ENCODE results near the gene ZFPM1. TPM values are rescaled to one million over a fixed set of nuclear protein-coding genes. Genes with fewer than 3 reads are reported as not detected.

ZFPM1 gene
- total RNA-seq, 1 donor from 2014 or later, result 5.5 TPM

DNA sequence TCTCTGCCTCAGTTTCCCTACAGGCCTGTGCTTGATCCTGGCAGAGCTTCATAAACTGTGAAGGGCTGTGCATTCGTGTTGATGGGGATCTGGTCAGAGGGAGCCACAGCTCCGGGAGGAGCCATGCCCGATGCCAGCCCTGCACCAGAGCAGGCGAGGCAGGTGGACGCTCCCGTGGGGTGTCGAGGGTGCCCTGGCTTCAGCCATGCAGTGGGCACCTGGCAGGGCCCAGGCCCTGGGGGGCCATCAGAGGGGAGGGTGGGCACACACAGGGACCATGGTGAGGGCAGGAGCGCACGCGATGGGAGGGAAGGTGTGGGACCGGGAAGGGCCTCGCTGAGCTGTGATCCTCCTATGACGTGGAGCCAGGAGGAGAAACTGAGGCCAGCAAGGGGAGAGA, 22.0 kb downstream of the ZFPM1 start:
- TF ChIP-seq CTCF (IDR thresholded peaks at IDR 0.05), result no peak
- Histone ChIP-seq H3K9me3 (no peaks in the 10 kb centered on the region), H3K27me3 (no peaks in the 10 kb centered on the region), H3K27ac (no peak overlapping the region), H3K4me1 (peaks cover 0 to 4% of the 10 kb centered on the region in 2 donors), H3K4me3 (no peak overlapping the region), H3K36me3 (no peaks in the 10 kb centered on the region)
- no peak for DNase-seq (ENCODE audit: low spot score in 2 of 2)
- intact Hi-C loops (cut with DNase I), result no loop called here

DNA sequence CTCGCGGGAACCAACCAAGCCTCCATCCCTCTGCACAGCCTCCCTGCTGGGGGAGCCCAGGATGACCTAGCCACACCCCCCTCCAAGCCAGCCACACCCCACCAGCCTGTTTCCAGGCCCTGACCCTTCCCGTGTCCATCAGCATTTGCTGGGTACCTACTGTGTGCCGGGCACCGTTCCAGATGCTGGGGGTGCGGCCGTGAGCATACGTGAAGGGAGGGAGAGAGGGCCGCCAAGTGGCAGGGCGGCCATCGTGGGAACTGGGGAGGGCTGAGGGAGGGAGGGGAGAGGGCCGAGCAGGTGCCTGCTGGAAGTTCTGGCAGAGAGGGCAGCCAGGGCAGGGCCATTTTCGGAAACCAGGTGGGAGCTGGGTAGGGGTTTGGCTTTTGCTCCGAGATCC, 23.1 kb downstream of the ZFPM1 start:
- intact Hi-C loops (cut with DNase I), result no loop called here
- TF ChIP-seq CTCF (IDR thresholded peaks at IDR 0.05), result no peak
- no peak overlapping the region for H3K4me3 ChIP-seq

DNA sequence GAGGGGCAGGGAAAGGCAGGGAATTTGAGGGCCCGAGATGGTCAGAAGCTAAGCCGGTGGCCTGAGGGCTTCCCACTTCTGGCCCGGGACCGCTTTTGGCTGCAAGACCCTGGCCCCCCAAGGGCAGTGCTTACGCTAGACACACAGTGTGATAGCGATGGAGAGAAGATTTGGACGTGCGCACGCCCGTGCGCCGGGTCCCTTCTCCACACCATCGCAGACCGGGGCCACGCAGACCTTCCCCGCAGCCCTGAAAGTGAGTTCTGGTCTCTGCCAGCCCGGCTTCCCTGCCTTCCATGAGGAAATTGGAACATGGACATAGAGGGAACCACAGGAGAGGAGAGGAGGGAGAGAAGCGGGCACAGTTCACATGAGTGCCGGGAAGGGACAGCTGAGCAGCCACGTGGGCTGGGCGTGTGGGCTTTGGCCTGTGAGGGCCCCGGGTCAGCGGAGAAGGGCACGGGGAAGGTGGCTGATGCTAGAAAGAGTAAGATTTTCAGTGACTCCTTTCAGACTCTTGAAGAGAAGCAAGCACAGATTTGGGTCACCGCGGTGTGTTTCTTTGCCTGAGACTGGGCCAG, 23.8 kb downstream of the ZFPM1 start:
- no peaks in the 10 kb centered on the region for H3K27me3 ChIP-seq
- H3K4me3 ChIP-seq, result no peak overlapping the region
- no peaks in the 10 kb centered on the region for H3K9me3 ChIP-seq
- H3K27ac ChIP-seq, result no peak overlapping the region
- intact Hi-C loops (cut with DNase I), result no loop called here
- H3K36me3 ChIP-seq, result no peaks in the 10 kb centered on the region
- TF ChIP-seq CTCF (IDR thresholded peaks at IDR 0.05), result no peak
- no peak for DNase-seq (ENCODE audit: low spot score in 2 of 2)
- peaks cover 0 to 4% of the 10 kb centered on the region in 2 donors for H3K4me1 ChIP-seq

More for the DNA sequence above, 23.1 kb downstream of the ZFPM1 start:
- Histone ChIP-seq H3K4me1 (peaks cover 0 to 4% of the 10 kb centered on the region in 2 donors), H3K27me3 (no peaks in the 10 kb centered on the region), H3K36me3 (no peaks in the 10 kb centered on the region), H3K9me3 (no peaks in the 10 kb centered on the region), H3K27ac (no peak overlapping the region)
- DNase-seq (ENCODE audit: low spot score in 2 of 2), result no peak

DNA sequence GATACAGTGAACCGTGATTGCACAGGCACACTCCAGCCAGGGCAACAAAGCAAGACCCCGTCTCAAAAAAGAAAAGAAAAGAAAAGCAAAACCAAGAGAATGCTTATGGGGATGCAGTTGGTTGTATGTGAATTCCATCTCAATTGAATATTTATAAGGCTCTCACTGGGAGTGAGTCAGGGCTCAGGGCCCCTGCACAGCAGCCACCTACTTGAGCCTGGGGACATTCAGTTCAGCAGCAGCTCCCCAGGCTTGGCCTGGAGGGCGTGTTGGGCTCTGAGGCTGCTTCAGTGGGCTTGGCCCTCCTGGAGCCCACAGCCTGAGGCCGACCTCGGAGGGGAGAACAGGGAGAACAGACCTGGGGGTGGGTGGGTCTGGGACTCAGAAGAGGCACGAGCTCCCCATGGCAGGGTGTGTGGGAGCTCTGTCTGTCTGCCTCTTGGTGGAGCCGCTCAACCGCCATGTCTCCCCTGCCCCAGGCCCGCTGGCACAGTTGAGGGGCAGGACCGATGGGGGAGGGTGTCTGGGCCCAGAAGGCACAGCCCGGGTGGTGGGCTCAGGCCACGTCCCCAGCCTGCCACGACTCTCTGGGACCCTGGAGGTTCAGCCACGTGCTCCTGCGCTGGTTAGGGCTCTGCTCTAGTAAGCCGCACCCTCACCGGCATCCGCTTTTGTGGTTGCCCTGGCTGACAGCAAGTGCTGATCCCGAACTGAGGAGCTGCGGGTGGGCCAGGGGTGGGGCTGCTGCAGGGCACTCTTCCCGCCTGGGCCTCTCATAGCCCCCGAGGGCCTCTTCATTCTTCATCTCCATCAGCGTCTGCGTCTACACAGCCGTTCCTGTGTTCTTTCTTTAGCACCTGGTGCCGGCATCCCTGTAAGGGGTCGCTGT, 24.8 kb downstream of the ZFPM1 start:
- H3K36me3 ChIP-seq, result no peaks in the 10 kb centered on the region
- H3K27ac ChIP-seq, result no peak overlapping the region
- no peak for TF ChIP-seq CTCF (IDR thresholded peaks at IDR 0.05)
- H3K4me3 ChIP-seq, result no peak overlapping the region
- H3K4me1 ChIP-seq, result peaks cover 0 to 4% of the 10 kb centered on the region in 2 donors
- DNase-seq (ENCODE audit: low spot score in 2 of 2), result no peak
- no peaks in the 10 kb centered on the region for H3K9me3 ChIP-seq
- no peaks in the 10 kb centered on the region for H3K27me3 ChIP-seq
- intact Hi-C loops (cut with DNase I), result no loop called here

DNA sequence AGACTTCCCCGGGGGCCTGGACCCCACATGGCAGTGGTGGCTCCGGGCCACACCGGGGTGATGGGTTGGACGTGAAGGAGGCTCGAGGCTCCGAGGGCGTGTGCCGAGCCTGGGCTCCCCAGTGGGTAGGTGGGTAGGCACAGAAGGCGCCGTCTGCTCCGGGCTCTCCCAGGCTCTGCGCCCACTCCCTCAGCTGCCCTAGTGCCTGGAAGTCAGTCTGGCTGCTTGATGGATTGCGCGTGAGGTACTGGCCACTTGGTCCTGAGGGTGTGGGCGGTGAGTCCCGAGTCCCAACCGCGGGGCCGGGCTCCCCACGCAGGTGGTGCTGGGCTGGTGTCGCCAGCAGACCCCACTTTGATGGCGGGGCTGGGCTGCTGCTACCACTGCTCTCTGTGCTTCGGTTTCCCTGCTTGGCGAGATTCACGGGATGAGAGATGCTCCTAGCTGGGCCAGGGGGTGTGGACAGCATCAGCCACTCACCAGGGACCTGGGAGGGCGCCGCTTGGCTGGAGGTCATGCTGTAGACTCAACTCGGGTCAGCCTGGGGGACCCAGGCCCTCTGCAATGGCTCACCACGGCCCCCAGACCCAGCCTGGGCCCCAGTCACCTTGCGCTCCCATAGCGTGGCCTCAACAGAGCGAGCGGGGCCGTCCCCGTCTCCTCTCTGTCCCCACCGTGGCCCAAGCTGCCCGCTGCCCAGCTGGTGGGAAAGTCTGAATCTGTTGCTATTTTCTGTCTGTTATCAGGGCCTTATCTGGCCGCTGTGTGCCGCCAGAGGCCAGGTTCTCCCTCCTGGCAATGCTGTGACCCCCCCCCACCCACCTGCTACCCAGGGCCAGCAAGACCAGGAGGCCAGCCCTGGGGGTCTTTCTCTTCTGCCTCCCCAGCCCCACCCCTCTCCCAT, 26.1 kb downstream of the ZFPM1 start:
- DNase-seq (ENCODE audit: low spot score in 2 of 2), result no peak
- Histone ChIP-seq H3K27ac (no peak overlapping the region), H3K36me3 (no peaks in the 10 kb centered on the region), H3K27me3 (no peaks in the 10 kb centered on the region), H3K9me3 (no peaks in the 10 kb centered on the region), H3K4me1 (no peaks in the 10 kb centered on the region), H3K4me3 (no peak overlapping the region)
- no peak for TF ChIP-seq CTCF (IDR thresholded peaks at IDR 0.05)
- intact Hi-C loops (cut with DNase I), result no loop called here

All from ascending aorta (tissue), 2 donors.